GM21360 (cell line): ENCODE results near the gene LRRC4C.
"Not testable (repeated sequence)": the region's sequence is repeated elsewhere in the genome, so short reads cannot be mapped to it uniquely, and the experiment has no call there.

Source experiments
- ATAC-seq: cut with Tn5 transposase; IDR thresholded peaks from one replicate; pipeline ENCODE4 v1.9.1; 2021; ENCODE audit warnings: mild to moderate bottlenecking, moderate library complexity; ENCODE audit not compliant: unreplicated experiment

The LRRC4C gene

DNA sequence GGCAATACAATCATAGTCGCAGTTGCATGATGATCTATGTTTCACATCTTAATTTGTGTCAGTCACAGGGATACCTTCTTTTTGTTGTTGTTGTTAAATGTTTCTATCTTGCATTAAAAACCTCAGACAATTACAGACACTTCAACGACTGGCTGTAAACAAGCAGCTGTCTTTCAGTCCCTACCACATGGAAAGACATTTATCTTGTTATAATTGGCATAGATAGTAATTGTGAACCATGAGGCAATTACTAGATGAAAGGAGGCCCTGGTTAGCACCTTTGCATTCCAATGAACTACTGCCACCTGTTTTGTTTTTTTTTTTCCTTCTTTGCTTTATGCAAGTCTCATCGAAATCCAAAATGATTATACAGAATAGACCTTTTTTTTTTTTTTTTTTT lies 416.8 kb downstream of the LRRC4C start:
- no peak for ATAC-seq

DNA sequence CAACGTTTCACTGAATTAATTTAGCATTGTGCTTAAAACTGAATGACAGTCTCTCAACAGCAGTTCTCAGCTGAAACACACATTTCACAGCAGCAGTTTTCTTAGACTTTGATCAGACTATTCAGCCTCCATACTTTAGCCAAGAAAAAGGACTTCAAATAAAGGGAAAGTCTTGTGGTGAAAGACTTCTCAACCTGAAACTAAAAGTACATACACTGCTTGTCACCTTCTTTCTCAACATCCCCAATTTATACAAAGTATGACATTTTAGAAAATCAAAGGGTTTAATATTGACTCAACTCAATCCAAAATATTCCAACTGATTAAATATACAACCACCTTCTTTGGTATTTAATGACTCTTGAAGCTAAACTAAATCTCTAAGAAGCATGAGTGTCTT lies 419.0 kb downstream of the LRRC4C start:
- ATAC-seq = no peak

DNA sequence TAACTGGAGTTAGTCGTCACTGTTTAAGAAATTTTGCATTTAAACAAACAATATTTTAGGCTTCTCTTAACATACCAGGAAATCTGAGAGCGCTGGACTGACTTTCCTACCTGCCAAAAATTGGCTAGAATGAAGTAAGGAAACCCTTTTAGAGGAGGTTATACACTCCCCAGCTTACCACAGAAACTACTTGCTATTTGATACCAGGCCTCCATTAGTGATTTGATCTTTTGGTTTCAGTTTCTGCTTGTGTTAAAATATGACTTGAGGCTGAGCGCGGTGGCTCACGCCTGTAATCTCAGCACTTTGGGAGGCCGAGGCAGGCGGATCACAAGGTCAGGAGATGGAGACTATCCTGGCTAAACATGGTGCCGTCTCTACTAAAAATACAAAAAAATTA lies 419.9 kb downstream of the LRRC4C start:
- ATAC-seq = no peak

DNA sequence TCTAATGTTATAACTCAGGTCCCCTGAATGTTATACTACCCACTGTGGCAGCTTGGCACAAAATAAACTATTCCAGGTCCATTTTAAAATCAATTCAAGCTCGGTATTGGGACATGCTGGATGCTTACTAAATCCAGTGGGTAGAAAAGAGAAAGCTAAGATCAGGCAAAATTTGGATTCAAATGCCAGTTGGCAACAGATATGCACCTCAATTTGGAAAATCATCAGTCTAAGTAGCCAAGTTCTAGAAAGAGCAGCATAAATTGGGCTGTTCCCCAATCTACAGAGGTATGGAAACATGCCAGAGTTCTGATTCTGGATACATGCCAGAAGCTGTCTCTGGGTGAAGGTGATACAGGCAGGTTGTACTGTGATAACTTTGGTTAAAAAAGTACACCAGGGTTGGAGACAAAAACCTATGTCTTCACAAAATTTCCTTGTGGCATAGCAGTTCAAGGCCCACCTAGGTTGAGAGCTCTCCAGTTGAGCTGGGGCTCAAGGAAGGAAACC lies 427.8 kb downstream of the LRRC4C start:
- ATAC-seq = no peak

DNA sequence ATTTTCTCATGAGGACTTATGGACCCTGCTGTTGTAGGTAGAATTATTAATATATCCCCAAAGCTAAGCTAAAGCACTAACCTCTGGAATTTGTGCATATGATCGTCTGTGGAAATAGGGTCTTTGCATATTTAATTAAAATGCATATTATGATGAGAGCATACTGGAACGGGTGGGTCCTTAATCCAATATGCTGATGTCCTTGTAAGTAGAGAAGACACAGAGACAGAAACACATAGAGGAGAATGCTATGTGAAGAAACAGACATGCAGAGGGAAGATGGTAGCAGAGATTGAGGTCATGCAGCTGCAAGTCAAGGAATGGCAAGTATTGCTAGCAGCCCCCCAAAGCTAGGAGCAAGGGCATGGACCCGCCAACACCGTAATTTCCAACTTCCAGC lies 439.2 kb downstream of the LRRC4C start:
- ATAC-seq = no peak

DNA sequence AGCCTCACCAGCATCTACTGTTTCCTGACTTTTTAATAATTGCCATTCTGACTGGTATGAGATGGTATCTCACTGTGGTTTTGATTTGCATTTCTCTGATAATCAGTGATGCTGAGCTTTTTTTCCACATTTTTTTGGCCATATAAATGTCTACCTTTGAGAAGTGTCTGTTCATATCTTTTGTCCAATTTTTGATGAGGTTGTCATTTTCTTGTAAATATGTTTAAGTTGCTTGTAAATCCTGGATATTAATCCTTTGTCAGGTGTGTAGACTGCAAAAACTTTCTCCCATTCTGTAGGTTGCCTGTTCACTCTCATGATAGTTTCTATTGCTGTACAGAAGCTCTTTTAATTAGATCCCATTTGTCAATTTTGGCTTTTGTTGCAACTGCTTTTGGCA lies 439.8 kb downstream of the LRRC4C start:
- not testable (repeated sequence) for ATAC-seq

DNA sequence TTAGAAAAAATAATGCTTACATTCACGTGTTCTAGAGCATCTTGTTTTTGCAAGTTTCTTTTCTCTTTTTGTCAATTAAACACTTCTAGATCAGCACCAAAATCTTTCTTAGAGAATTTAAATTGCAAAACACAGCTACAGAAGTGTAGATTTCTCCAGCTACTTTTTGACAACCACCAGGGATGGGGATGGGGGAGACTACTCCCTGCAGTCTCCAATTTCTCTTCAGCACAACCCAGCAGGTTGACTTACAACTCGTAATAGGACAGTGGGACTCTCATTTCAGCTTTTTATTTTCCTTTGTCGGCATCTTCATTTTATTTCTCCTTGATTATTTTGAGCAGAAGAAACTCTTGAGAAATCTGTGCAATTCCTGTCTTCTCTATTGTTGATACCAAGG lies 441.2 kb downstream of the LRRC4C start:
- ATAC-seq = no peak

DNA sequence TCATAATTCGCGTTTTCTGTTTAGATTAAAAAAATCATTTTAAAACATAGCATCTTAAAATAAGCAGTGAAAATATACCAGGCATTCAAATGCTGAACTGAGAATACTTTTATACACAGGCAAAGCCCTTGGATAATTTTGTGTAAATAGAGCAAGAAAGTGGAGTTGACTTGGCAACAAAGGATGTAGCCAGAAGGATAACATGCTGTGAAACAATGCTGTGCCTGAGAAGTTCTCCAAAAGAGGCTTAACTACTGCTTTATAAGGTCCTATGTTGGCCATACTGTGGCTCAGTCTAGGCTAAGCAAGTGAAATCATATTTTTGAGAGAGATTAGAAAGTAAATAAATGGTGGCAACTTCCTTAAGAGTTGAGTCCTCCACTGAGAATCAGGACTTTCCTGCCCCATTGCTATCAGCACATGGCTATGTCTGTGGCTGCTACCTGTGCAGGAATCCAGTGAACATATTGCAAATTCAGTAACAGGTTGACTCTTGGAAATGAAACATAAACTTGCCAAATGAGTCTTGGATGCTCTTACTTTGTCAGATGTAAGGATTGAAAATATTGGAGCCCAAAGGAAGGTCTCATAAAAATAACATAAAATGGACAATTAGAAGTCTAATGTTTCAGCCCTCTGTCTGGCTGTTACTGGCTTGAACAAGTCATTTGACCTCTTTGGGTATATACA lies 448.9 kb downstream of the LRRC4C start:
- no peak for ATAC-seq

DNA sequence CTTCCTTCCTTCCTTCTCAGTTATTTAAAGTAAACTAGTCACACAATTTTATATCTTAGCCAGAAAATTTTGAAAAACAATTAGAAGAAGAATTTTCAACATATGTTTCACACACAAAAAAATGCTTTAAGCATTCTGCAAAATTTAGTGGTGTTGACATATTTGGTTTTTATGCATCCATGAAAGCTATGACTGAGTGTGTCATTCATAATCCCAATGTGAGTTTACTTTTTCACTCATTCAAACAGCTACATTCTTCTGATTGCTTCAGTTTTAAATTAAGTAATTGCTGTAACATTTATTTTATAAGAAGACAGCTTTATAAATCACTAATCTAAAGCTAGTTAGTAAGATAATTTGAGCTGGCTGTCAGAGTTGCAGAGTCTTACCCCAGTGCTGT lies 453.5 kb downstream of the LRRC4C start:
- no peak for ATAC-seq

DNA sequence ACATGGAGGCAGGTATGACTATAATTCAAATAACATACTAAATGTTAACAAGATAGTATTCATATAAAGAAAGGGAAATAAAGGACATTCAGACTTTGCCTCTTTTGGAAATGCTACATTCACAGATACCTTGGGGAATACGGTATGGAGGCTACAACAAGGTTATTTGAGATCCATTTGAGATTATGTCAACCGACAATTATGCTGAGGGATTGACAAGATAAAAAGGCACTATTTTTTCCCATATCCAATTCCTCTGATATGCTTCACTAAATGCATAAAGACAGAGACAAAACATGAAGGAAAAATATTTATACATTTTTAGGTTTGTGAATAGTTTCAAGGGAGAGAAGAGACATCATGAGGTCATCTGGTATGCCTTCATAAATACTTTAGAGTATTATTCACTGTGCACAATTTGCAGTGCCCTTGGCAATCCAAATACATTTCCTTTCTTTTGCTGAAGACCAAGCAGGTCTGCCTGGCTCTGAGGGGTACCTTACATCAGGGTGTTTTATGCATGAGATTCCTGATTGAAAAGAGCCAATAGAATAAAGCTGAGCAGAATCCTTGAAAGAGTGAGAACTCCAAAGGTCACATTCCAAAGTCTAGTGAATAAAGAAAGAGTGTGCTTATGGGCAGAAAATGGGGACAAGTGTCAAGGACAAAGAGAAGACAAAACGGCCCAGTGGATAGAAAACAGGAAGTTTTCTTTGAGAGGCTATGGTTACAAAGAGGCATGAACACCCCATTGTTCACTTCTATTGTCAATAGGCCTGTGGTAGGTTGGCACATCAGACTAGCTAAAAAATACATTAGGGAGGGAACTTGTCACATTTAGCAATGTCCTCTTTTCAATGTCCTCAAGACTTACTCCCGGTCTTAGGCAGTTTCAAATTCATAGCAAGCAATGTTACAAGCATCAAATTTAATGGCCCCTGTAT lies 455.8 kb downstream of the LRRC4C start:
- ATAC-seq = no peak

DNA sequence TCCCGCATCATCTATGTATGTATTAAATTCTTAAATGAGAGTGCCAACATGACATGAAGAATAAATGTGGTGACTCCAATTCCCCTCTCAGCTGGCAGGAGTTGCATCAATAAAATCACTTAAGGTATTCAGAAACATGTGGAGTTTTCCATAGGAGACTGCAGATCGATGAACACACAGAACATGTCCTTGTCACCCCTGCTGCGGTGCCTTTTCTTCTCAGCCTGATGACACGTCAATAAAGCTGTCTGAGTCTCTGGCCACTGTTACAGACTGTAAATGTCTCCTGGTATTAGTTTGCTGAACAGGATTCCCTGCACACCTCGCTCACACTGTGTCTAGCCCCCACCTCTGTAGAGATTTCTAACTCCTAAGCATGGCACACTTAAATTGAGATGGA lies 460.5 kb downstream of the LRRC4C start:
- no peak for ATAC-seq

DNA sequence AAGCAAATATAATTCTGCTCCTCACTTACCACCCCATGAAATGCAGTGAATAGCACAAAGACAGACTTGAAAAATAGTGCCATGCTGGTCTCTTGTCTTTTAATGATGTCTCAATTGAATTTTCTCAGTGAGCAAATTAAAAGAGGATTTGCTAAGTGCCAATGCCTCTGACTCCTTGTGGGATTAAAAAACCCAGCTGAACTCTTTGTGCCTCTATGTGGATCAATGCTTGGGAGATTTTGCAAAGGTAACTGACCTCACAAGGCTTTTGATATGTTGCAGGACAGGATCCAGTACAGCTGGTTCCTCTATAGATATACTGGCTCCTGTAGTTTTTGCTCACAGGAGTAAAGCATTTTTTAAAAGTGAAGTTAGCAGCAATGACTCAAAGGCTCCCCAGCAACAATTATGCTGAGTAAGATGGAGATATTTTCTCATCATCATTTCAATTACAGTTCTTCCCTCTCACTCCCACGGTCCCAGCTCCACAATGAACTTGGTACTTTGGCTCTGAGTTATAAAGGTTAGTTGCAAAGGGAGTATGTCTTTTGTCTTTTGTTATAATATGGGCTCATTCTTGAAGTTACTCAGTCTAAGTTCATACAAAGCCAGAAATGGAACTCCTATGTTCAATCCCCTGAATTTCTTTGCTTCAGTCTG lies 471.5 kb downstream of the LRRC4C start:
- no peak for ATAC-seq

DNA sequence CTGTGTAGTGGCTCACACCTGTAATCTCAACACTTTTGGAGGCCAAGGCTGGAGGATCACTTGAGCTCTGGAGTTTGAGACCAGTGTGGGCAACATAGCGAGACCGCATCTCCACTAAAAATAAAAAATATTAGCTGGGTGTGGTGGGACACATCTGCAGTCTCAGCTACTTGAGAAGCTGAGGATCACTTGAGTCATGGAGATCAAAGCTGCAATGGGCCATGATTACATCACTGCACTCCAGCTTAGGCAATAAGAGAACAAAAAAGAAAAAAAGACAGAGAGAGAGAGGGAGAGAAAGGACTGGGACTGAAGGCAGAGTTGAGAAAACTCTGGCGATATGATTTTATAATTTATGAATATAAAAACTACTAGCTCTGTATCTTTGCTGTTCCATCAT lies 473.1 kb downstream of the LRRC4C start:
- no peak for ATAC-seq

DNA sequence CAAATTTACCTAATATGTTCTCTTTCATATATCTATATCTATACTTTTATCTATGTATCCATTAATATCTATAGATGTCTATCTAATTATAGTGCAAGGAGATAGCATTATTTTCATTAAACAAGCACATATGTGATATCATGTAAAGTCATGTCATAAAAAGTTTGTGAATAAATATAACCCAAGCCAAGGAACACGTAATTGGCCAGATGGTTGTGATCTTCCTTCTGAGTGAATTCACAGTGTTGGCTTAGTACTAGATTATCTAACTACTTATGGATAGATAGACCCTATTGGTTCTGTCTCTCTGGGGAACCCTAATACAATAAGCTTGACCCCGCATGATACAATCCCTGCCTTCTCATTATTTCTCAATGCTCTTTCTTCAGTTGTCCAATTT lies 484.4 kb downstream of the LRRC4C start:
- ATAC-seq = no peak

DNA sequence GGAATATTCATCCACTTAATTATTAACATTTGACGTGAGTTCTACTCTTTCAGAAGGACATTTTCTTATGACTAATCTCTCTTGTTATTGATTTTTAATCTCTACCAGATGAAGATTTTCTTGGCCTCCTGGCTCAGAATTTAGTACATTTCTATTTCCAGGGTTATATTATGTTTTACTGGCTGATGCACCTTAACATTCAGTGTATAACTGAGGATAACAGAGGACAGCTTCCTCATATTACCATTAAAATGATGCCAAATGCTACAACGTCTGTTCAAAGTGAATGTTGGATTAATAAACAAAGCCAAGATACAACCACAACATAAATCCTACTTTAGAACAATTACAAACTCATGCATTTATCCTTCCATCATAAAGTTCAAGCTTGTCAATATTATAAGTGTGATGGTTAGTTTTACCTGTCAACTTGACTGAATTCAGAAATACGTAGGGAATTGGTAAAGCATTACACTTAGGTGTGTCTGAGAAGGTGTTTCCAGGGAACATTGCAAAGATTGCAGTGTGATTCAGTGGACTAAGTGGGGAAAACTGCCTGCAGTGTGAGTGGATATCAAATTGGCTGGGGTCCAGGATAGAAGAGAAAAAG lies 485.2 kb downstream of the LRRC4C start:
- no peak for ATAC-seq

DNA sequence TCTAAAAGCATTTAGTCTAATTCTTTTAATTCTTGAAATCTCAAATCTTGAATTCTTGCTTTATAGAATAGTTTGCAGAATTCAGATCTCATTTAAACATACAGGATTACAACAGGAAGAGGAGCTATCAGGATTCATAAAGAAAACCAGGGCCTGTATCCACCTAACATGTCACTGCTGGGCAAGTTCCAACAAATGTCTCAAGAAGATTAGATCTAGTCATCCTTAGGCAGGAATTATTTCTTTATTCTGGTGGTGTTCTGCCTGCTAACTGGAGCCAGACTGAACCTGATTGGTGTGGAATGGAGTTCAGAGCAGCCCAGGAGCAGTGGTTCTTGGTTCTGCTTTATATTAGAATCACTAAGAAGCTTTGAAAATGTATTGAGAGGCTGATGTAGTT lies 500.7 kb downstream of the LRRC4C start:
- no peak for ATAC-seq

DNA sequence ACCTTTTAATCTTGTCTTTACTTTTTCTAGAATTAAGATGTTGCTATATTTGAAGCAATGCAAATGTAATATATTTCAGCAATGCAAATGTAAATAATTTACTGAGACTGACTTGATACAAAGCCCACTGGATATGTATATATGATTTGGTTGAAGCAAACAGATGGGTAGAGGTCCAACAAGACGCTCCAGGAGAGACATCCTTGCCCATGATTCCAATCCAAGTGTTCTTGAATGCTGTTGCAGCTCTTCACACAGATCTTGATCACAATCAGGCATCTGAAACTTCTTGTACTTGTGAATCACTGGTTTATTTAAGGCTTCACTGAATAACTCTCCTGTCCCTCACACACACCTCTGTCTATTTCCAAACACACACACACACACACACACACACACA lies 507.0 kb downstream of the LRRC4C start:
- no peak for ATAC-seq

DNA sequence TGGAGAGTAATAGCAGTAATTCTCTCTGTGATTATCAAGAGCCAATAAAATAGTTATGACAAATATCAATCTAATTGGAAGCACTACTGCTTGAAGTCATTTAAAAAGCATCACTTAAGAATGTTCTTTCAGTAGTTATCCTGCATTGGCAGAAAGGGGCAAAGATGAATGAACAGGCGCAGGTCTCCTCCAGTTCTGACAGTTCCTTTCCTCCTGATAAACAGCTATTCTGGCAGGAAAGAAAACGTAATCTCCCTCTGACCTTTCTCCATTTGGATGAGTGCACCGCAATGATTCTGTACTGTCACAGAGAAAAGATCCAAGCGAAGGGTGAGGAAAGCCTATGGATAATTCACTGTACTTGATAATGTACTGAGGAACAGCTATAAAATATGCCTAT lies 521.5 kb downstream of the LRRC4C start:
- no peak for ATAC-seq

DNA sequence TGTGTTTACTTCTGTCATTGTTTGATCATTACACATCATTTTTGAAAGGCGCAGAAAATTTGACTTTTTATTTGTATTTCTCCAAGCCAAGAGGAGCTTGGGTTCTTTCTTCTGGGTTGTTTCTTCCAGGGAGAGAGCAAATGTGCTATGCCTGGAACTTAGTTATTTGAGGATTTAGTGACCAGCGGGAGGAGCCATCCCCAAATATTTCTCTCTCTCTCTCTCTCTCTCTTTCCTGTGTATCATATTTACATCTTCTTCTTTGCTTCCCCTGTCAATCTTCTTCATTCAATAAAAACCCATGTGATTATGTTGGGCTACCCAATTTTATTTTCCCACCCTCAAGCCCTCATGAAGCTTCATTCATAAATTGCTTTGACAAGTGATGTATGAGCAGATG lies 534.5 kb downstream of the LRRC4C start:
- ATAC-seq = no peak

DNA sequence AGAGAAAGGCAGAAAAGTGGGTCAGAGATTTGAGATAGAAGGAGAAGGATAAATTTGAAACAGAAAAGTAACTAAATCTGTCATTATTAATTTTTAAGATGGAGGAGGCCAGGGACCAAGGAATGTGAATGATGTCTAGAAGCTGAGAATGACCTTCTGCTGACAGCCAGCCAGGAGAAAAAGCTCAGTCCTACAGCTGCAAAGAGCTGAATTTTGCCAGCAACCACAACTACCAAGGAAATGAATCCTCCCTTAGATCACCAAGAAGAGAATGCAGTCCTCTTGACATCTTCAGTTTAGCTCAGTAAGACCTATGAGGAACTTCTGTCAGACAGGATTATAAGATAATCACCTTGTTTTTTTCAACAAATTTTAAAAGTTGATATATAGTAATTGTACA lies 538.2 kb downstream of the LRRC4C start:
- no peak for ATAC-seq

DNA sequence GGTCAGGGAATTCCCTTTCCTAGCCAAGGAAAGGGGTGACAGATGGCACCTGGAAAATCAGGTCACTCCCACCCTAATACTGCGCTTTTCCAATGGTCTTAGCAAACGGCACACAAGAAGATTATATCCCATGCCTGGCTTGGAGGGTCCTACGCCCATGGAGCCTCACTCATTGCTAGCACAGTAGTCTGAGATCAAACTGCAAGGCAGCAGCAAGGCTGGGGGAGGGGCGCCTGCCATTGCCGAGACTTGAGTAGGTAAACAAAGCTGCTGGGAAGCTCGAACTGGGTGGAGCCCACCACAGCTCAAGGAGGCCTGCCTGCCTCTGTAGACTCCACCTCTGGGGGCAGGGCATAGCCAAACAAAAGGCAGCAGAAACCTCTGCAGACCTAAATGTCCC lies 548.7 kb downstream of the LRRC4C start:
- not testable (repeated sequence) for ATAC-seq
